Measurements from ENCODE around the gene PNKD.

- TF ChIP-seq CTCF (IDR thresholded peaks at IDR 0.05) (no peak), POLR2A (IDR thresholded peaks at IDR 0.05) (no peak)
Observed at GRCh38 chr2:218265626-218266025, 4.7 kb upstream of the PNKD start.

All from heart left ventricle (tissue), 13 donors.